ENCODE measurements around the gene ANP32A.

- TF ChIP-seq, protein P1, sequence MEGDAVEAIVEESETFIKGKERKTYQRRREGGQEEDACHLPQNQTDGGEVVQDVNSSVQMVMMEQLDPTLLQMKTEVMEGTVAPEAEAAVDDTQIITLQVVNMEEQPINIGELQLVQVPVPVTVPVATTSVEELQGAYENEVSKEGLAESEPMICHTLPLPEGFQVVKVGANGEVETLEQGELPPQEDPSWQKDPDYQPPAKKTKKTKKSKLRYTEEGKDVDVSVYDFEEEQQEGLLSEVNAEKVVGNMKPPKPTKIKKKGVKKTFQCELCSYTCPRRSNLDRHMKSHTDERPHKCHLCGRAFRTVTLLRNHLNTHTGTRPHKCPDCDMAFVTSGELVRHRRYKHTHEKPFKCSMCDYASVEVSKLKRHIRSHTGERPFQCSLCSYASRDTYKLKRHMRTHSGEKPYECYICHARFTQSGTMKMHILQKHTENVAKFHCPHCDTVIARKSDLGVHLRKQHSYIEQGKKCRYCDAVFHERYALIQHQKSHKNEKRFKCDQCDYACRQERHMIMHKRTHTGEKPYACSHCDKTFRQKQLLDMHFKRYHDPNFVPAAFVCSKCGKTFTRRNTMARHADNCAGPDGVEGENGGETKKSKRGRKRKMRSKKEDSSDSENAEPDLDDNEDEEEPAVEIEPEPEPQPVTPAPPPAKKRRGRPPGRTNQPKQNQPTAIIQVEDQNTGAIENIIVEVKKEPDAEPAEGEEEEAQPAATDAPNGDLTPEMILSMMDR (conservative IDR thresholded peaks at IDR 0.05 in 1 of 2, IDR thresholded peaks at IDR 0.05 in 1 of 2; ENCODE audit: low read depth in 1 of 2, low read length in 2 of 2): no peak
- TF ChIP-seq EZH2 (IDR thresholded peaks at IDR 0.05; ENCODE audit: low read length, missing control alignments): no peak
These were observed 3.8 kb downstream of the ANP32A start for GRCh38 chr15:68816795-68817303.
